Upper lobe of right lung (tissue), 1 donor: ENCODE measurements around the gene GPR162. TPM values are rescaled to one million over a fixed set of nuclear protein-coding genes. Genes with fewer than 3 reads are reported as not detected.

Experiments used
- ATAC-seq: fragments of 200-7000 bp; cut with Tn5 transposase; one replicate; pipeline ENCODE4 v1.9.1; 2020; ENCODE audit warnings: mild to moderate bottlenecking, moderate library complexity
- DNase-seq: peaks from one replicate; pipeline ENCODE4 v3.0.0-alpha.2; 2020
- H3K27ac ChIP-seq: fragments of 200-600 bp; one replicate; pipeline ENCODE4 v1.8.0; 2022
- H3K27me3 ChIP-seq: fragments of 200-600 bp; one replicate; pipeline ENCODE4 v1.8.0; 2022; ENCODE audit warnings: mild to moderate bottlenecking
- H3K36me3 ChIP-seq: fragments of 200-600 bp; one replicate; pipeline ENCODE4 v1.8.0; 2022
- H3K4me1 ChIP-seq: fragments of 200-600 bp; one replicate; pipeline ENCODE4 v1.8.0; 2022
- H3K4me3 ChIP-seq: fragments of 200-600 bp; one replicate; pipeline ENCODE4 v1.8.0; 2022; ENCODE audit warnings: mild to moderate bottlenecking
- H3K9me3 ChIP-seq: fragments of 200-600 bp; one replicate; pipeline ENCODE4 v1.8.0; 2022
- intact Hi-C: fragments of 100-400 bp; cut with DNase I; formaldehyde crosslinking; loops from one replicate; pipeline ENCODE4 v1.11.0; 2022
- total RNA-seq: library from RNA; stranded (reverse); fragmentation: NEBNext Ultra II Directional; extraction: Animal tissue kit (Norgen Biotek cat#: 25700); gene quantifications from one replicate; pipeline ENCODE4 v1.2.1, GENCODE V29; 2021
- TF ChIP-seq, protein P1 (sequence below): fragments of 200-600 bp; IDR thresholded peaks from one replicate; pipeline ENCODE4 v1.8.0; 2022; ENCODE audit warnings: antibody characterized with exemption
- donor health status: DM: no; HTN: yes; CAD: no; lungs with severe emphysema.

Gene GPR162
- total RNA-seq, 1 donor from 2014 or later, result 17.1 TPM

DNA sequence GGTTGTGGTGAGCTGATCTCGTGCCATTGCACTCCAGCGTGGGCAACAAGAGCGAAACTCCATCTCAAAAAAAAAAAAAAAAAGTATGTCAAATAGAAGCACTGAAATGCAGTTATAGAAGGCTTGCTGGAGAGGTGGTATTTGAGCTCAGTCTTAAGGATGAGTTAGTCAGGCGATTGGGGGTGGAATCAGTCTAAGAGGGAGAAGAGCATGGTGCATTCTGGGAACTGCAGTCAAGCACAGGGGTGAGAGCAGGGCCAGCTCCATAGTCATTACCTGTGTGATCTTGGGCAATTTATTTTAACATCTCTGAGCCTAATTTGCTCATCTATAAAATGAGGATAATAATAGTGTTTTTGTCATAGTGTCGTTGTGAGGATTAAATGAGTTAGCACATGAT is 13.3 kb downstream of the GPR162 start:
- no peak overlapping the region for H3K27ac ChIP-seq
- H3K27me3 ChIP-seq, result no peaks in the 10 kb centered on the region
- H3K4me1 ChIP-seq, result no peaks in the 10 kb centered on the region
- no peak for ATAC-seq
- intact Hi-C loops, result no loop called here
- no peak overlapping the region for H3K4me3 ChIP-seq
- no peak for DNase-seq
- TF ChIP-seq, protein P1, sequence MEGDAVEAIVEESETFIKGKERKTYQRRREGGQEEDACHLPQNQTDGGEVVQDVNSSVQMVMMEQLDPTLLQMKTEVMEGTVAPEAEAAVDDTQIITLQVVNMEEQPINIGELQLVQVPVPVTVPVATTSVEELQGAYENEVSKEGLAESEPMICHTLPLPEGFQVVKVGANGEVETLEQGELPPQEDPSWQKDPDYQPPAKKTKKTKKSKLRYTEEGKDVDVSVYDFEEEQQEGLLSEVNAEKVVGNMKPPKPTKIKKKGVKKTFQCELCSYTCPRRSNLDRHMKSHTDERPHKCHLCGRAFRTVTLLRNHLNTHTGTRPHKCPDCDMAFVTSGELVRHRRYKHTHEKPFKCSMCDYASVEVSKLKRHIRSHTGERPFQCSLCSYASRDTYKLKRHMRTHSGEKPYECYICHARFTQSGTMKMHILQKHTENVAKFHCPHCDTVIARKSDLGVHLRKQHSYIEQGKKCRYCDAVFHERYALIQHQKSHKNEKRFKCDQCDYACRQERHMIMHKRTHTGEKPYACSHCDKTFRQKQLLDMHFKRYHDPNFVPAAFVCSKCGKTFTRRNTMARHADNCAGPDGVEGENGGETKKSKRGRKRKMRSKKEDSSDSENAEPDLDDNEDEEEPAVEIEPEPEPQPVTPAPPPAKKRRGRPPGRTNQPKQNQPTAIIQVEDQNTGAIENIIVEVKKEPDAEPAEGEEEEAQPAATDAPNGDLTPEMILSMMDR, result no peak
- no peaks in the 10 kb centered on the region for H3K36me3 ChIP-seq
- H3K9me3 ChIP-seq, result no peaks in the 10 kb centered on the region

DNA sequence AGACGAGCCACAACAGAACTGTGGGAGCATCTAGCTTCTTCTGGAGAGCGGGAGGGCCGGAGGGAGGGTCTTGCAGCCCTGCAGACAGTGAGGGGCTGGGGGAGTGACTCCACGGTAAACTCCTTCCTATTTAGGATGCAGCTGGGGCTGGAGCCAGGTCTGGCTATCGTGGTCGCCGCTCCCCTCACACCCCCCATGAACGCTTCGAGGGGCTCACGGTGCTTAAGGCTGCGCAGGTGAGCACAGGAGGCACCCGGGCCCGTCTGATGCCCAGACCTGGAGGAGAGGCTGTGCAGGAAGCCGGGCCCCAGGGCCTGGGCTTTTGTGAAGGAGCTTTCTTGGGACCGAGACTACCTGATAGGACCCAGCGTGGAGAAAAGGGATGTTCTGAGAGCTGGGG is 15.2 kb downstream of the GPR162 start:
- TF ChIP-seq, protein P1, result no peak
- no peak for DNase-seq
- Histone ChIP-seq H3K36me3 (no peaks in the 10 kb centered on the region), H3K9me3 (no peaks in the 10 kb centered on the region), H3K27me3 (no peaks in the 10 kb centered on the region), H3K4me1 (no peaks in the 10 kb centered on the region), H3K4me3 (no peak overlapping the region), H3K27ac (no peak overlapping the region)
- no peak for ATAC-seq
- intact Hi-C loops, result no loop called here

DNA sequence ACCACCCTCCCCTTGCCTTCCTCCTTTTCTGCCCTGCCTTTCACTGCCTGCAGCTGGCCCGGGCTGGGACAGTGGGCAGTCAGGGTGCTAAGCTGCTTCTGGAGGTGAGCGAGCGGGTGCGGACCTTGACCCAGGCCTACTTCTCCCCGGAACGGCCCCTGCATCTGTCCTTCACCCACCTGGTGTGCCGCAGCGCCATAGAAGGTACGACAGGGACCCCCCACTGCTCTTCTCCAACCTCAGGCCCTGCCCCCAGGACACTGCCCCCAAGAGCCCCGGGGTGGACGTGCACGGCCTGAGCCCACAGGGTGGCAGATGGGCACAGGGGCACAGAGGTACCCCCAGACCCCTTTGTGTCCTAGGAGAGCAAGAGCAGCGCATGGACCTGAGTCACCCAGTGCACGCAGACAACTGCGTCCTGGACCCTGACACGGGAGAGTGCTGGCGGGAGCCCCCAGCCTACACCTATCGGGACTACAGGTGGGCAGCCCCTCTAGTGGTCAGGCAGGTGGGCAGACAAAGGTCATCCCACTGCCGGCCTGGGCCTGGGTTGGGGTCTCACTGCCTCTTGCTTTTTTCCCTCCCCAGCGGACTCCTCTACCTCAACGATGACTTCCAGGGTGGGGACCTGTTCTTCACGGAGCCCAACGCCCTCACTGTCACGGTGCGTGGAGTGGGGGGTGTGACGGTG is 15.9 kb downstream of the GPR162 start:
- Histone ChIP-seq H3K9me3 (no peaks in the 10 kb centered on the region), H3K4me1 (no peaks in the 10 kb centered on the region), H3K4me3 (no peak overlapping the region), H3K27me3 (no peaks in the 10 kb centered on the region), H3K36me3 (no peaks in the 10 kb centered on the region), H3K27ac (no peak overlapping the region)
- TF ChIP-seq, protein P1, result no peak
- DNase-seq (no peak), ATAC-seq (no peak)
- intact Hi-C loops, result no loop called here

- no peak overlapping the region for H3K27ac ChIP-seq
- no peaks in the 10 kb centered on the region for H3K27me3 ChIP-seq
- H3K4me3 ChIP-seq, result no peak overlapping the region
- no peaks in the 10 kb centered on the region for H3K36me3 ChIP-seq
- H3K4me1 ChIP-seq, result no peaks in the 10 kb centered on the region
- intact Hi-C loops, result no loop called here
- H3K9me3 ChIP-seq, result no peaks in the 10 kb centered on the region
- TF ChIP-seq, protein P1, result no peak
- ATAC-seq (no peak), DNase-seq (no peak)
Measured at GRCh38 chr12:6838854-6839253, 17.2 kb downstream of the GPR162 start.

DNA sequence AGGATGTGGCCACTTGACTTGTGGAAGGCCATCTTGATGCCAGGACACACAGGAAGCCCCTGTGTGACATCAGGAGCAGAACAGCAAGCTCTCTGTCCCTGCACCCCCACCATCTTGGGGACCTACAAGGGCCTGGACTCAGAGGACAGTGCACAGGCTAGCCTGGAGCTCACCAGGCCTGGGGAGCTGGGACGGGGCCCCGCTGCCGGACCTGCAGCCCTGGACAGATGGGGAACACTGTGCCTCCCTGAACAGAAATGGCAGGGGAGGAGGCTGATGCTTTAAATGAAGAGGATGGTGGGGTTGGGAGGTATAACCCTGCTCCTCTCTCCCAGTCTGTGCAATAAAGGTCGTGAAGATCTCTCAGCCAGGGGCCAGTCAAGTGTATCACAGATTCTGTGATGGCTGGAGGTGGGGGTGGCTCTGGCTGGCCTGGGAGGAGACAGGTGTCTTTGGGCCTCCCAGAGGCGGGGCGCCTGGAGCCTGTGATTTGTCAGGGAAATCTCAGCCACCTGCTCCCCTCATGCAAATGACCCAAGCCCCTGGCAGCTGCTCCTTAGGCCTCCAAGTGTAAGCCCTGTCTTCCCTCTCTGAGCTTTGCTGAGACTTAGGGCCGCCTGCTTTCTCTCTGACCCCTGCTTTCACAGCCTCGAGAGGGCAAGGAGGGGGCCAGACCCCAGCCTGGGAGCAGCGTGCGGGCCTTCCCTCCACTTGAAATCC is 18.0 kb downstream of the GPR162 start:
- intact Hi-C loops, result no loop called here
- Histone ChIP-seq H3K27me3 (no peaks in the 10 kb centered on the region), H3K9me3 (no peaks in the 10 kb centered on the region), H3K4me3 (no peak overlapping the region), H3K36me3 (no peaks in the 10 kb centered on the region), H3K27ac (no peak overlapping the region), H3K4me1 (no peaks in the 10 kb centered on the region)
- TF ChIP-seq, protein P1, result no peak
- ATAC-seq (no peak), DNase-seq (no peak)
